ENCODE measurements around the gene POLK. TPM values are rescaled to one million over a fixed set of nuclear protein-coding genes. Genes with fewer than 3 reads are reported as not detected.

POLK gene
- total and polyA plus RNA-seq, 4 donors = 3.7 to 20.6 (median 9.8) TPM

DNA sequence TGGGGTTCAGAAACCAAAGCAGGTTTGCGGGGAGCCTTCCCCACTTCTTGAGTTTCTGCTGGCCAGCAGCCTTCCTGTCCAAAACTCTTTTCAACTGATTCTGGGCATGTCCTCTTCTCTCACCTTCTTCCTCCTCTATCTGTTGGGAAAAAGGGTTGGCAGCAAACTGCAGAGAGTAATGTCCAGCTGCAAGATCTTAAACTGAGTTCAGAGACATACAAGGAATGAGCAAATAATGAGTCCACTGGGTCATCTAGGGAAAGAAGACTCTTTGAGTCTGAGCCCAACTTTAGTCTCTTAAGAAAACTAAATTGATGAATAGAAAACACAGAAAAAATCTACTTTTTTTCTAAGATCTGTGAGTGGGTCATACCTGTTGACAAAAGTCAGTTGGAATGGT, 116.1 kb downstream of the POLK start:
- Histone ChIP-seq H3K27ac (ENCODE audit: low read depth in 1 of 2, low read length in 2 of 2) (no peak overlapping the region), H3K4me1 (ENCODE audit: control insufficient read depth in 4 of 4, insufficient read depth in 4 of 4, low read length in 3 of 4) (peaks cover 0 to 5% (median under 1%) of the 10 kb centered on the region in 4 donors)
- TF ChIP-seq GABPA (IDR thresholded peaks at IDR 0.05 in 1 of 2, conservative IDR thresholded peaks at IDR 0.05 in 1 of 2) (no peak), HNF4G (IDR thresholded peaks at IDR 0.05) (no peak), HNF4A (conservative IDR thresholded peaks at IDR 0.05) (no peak), NR2F2 (IDR thresholded peaks at IDR 0.05) (no peak), SP1 (IDR thresholded peaks at IDR 0.05) (no peak), FOXA1 (IDR thresholded peaks at IDR 0.05) (no peak), EGR1 (IDR thresholded peaks at IDR 0.05; ENCODE audit: low read depth in 2 of 2) (no peak), FOXA2 (IDR thresholded peaks at IDR 0.05) (no peak), JUND (IDR thresholded peaks at IDR 0.05) (no peak), YY1 (IDR thresholded peaks at IDR 0.05) (no peak), RXRA (IDR thresholded peaks at IDR 0.05) (no peak), RAD21 (IDR thresholded peaks at IDR 0.05) (no peak), TAF1 (conservative IDR thresholded peaks at IDR 0.05) (no peak)
- TF ChIP-seq, protein P1, sequence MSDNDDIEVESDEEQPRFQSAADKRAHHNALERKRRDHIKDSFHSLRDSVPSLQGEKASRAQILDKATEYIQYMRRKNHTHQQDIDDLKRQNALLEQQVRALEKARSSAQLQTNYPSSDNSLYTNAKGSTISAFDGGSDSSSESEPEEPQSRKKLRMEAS (IDR thresholded peaks at IDR 0.05) = no peak
- TF ChIP-seq, protein P2, sequence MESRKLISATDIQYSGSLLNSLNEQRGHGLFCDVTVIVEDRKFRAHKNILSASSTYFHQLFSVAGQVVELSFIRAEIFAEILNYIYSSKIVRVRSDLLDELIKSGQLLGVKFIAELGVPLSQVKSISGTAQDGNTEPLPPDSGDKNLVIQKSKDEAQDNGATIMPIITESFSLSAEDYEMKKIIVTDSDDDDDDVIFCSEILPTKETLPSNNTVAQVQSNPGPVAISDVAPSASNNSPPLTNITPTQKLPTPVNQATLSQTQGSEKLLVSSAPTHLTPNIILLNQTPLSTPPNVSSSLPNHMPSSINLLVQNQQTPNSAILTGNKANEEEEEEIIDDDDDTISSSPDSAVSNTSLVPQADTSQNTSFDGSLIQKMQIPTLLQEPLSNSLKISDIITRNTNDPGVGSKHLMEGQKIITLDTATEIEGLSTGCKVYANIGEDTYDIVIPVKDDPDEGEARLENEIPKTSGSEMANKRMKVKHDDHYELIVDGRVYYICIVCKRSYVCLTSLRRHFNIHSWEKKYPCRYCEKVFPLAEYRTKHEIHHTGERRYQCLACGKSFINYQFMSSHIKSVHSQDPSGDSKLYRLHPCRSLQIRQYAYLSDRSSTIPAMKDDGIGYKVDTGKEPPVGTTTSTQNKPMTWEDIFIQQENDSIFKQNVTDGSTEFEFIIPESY (IDR thresholded peaks at IDR 0.05) = no peak
- TF ChIP-seq, protein P3, sequence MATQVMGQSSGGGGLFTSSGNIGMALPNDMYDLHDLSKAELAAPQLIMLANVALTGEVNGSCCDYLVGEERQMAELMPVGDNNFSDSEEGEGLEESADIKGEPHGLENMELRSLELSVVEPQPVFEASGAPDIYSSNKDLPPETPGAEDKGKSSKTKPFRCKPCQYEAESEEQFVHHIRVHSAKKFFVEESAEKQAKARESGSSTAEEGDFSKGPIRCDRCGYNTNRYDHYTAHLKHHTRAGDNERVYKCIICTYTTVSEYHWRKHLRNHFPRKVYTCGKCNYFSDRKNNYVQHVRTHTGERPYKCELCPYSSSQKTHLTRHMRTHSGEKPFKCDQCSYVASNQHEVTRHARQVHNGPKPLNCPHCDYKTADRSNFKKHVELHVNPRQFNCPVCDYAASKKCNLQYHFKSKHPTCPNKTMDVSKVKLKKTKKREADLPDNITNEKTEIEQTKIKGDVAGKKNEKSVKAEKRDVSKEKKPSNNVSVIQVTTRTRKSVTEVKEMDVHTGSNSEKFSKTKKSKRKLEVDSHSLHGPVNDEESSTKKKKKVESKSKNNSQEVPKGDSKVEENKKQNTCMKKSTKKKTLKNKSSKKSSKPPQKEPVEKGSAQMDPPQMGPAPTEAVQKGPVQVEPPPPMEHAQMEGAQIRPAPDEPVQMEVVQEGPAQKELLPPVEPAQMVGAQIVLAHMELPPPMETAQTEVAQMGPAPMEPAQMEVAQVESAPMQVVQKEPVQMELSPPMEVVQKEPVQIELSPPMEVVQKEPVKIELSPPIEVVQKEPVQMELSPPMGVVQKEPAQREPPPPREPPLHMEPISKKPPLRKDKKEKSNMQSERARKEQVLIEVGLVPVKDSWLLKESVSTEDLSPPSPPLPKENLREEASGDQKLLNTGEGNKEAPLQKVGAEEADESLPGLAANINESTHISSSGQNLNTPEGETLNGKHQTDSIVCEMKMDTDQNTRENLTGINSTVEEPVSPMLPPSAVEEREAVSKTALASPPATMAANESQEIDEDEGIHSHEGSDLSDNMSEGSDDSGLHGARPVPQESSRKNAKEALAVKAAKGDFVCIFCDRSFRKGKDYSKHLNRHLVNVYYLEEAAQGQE (IDR thresholded peaks at IDR 0.05) = no peak
- TF ChIP-seq, protein P4, sequence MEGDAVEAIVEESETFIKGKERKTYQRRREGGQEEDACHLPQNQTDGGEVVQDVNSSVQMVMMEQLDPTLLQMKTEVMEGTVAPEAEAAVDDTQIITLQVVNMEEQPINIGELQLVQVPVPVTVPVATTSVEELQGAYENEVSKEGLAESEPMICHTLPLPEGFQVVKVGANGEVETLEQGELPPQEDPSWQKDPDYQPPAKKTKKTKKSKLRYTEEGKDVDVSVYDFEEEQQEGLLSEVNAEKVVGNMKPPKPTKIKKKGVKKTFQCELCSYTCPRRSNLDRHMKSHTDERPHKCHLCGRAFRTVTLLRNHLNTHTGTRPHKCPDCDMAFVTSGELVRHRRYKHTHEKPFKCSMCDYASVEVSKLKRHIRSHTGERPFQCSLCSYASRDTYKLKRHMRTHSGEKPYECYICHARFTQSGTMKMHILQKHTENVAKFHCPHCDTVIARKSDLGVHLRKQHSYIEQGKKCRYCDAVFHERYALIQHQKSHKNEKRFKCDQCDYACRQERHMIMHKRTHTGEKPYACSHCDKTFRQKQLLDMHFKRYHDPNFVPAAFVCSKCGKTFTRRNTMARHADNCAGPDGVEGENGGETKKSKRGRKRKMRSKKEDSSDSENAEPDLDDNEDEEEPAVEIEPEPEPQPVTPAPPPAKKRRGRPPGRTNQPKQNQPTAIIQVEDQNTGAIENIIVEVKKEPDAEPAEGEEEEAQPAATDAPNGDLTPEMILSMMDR (IDR thresholded peaks at IDR 0.05; ENCODE audit: low read depth, low read length, missing input control) = no peak
- TF ChIP-seq, protein P5, sequence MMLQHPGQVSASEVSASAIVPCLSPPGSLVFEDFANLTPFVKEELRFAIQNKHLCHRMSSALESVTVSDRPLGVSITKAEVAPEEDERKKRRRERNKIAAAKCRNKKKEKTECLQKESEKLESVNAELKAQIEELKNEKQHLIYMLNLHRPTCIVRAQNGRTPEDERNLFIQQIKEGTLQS (IDR thresholded peaks at IDR 0.05) = no peak

More for the DNA sequence above, 116.1 kb downstream of the POLK start:
- Histone ChIP-seq H3K27me3 (ENCODE audit: control insufficient read depth in 4 of 4, insufficient read depth in 4 of 4, low read length in 3 of 4) (no peaks in the 10 kb centered on the region), H3K4me3 (ENCODE audit: low read depth in 1 of 3, low read length in 3 of 3) (no peak overlapping the region), H3K36me3 (ENCODE audit: control insufficient read depth in 4 of 4, insufficient read depth in 3 of 4, low read depth in 1 of 4, low read length in 3 of 4) (no peaks in the 10 kb centered on the region), H3K9ac (ENCODE audit: low read depth in 1 of 2, low read length in 2 of 2) (no peak overlapping the region), H3K9me3 (ENCODE audit: control insufficient read depth in 4 of 4, low read length in 3 of 4) (no peaks in the 10 kb centered on the region)
- DNase-seq (ENCODE audit: low spot score) = no peak
- 100% methylated on average over 1 of the region's 1 CpG for WGBS
